Left ventricle myocardium inferior (tissue), 1 donor: ENCODE measurements around the gene KANK4. TPM values are rescaled to one million over a fixed set of nuclear protein-coding genes. Genes with fewer than 3 reads are reported as not detected.

Experiments used
- DNase-seq: peaks from one replicate; pipeline ENCODE4 v3.0.0-alpha.2; 2020
- H3K27ac ChIP-seq: fragments of 200-600 bp; replicated peaks from 2 replicates; pipeline ENCODE4 v1.8.0; 2021
- H3K27me3 ChIP-seq: fragments of 200-600 bp; 2 replicates; pipeline ENCODE4 v1.8.0; 2021; ENCODE audit warnings: low read depth
- H3K36me3 ChIP-seq: fragments of 200-600 bp; 2 replicates; pipeline ENCODE4 v1.8.0; 2021
- H3K4me1 ChIP-seq: fragments of 200-600 bp; 2 replicates; pipeline ENCODE4 v1.8.0; 2021
- H3K4me3 ChIP-seq: fragments of 200-600 bp; 2 replicates; pipeline ENCODE4 v1.8.0; 2021; ENCODE audit warnings: mild to moderate bottlenecking, moderate library complexity
- H3K9me3 ChIP-seq: fragments of 200-600 bp; replicated peaks from 2 replicates; pipeline ENCODE4 v1.8.0; 2021
- CTCF ChIP-seq: fragments of 200-600 bp; IDR thresholded peaks from 2 replicates; pipeline ENCODE4 v1.8.0; 2021; ENCODE audit warnings: antibody characterized with exemption, mild to moderate bottlenecking, borderline replicate concordance
- intact Hi-C: fragments of 100-400 bp; cut with micrococcal nuclease; formaldehyde crosslinking; loops from one replicate; pipeline ENCODE4 v1.11.0; 2022
- total RNA-seq: library from RNA; stranded (reverse); fragmentation: NEBNext Ultra II Directional; extraction: Animal tissue kit (Norgen Biotek cat#: 25700); gene quantifications from one replicate; pipeline ENCODE4 v1.2.1, GENCODE V29; 2021
- donor health status: DM: no; HTN: yes; CAD: no; lungs with severe emphysema.

KANK4 gene
- total RNA-seq, 1 donor from 2014 or later, result 0.11 TPM

GRCh38 chr1:62336995-62337705 lies 17.9 kb upstream of the KANK4 start:
- intact Hi-C loops, result no loop called here
- TF ChIP-seq CTCF, result no peak
- H3K36me3 ChIP-seq, result no peaks in the 10 kb centered on the region
- H3K27me3 ChIP-seq, result no peaks in the 10 kb centered on the region
- H3K4me3 ChIP-seq, result peak overlapping the region; percentile 30
- H3K27ac ChIP-seq, result peak overlapping the region; percentile 81
- no peaks in the 10 kb centered on the region for H3K9me3 ChIP-seq
- H3K4me1 ChIP-seq, result peaks cover 26% of the 10 kb centered on the region
- DNase-seq, result no peak

- peak overlapping the region; percentile 81 for H3K27ac ChIP-seq
- DNase-seq, result no peak
- no peaks in the 10 kb centered on the region for H3K9me3 ChIP-seq
- H3K36me3 ChIP-seq, result no peaks in the 10 kb centered on the region
- H3K27me3 ChIP-seq, result no peaks in the 10 kb centered on the region
- intact Hi-C loops, result no loop called here
- peaks cover 26% of the 10 kb centered on the region for H3K4me1 ChIP-seq
- peak overlapping the region; percentile 30 for H3K4me3 ChIP-seq
- no peak for TF ChIP-seq CTCF
Observed at GRCh38 chr1:62336638-62336994, 17.4 kb upstream of the KANK4 start.

- H3K36me3 ChIP-seq, result no peaks in the 10 kb centered on the region
- no peak overlapping the region for H3K4me3 ChIP-seq
- intact Hi-C loops, result no loop called here
- no peak for DNase-seq
- no peak for TF ChIP-seq CTCF
- H3K9me3 ChIP-seq, result no peaks in the 10 kb centered on the region
- peaks cover 26% of the 10 kb centered on the region for H3K4me1 ChIP-seq
- no peak overlapping the region for H3K27ac ChIP-seq
- H3K27me3 ChIP-seq, result no peaks in the 10 kb centered on the region
Observed at GRCh38 chr1:62335656-62336055, 16.4 kb upstream of the KANK4 start.

GRCh38 chr1:62334434-62334985 lies 15.3 kb upstream of the KANK4 start:
- H3K27ac ChIP-seq, result no peak overlapping the region
- peaks cover 2% of the 10 kb centered on the region for H3K27me3 ChIP-seq
- no peaks in the 10 kb centered on the region for H3K9me3 ChIP-seq
- intact Hi-C loops, result no loop called here
- TF ChIP-seq CTCF, result no peak
- peaks cover 26% of the 10 kb centered on the region for H3K4me1 ChIP-seq
- no peaks in the 10 kb centered on the region for H3K36me3 ChIP-seq
- no peak for DNase-seq
- H3K4me3 ChIP-seq, result no peak overlapping the region

GRCh38 chr1:62333441-62333840 lies 14.2 kb upstream of the KANK4 start:
- H3K9me3 ChIP-seq, result no peaks in the 10 kb centered on the region
- TF ChIP-seq CTCF, result no peak
- H3K27ac ChIP-seq, result no peak overlapping the region
- no peaks in the 10 kb centered on the region for H3K36me3 ChIP-seq
- H3K4me1 ChIP-seq, result peaks cover 24% of the 10 kb centered on the region
- intact Hi-C loops, result no loop called here
- peaks cover 8% of the 10 kb centered on the region for H3K27me3 ChIP-seq
- no peak for DNase-seq
- no peak overlapping the region for H3K4me3 ChIP-seq
